ENCODE measurements around the gene MYH15.

DNA sequence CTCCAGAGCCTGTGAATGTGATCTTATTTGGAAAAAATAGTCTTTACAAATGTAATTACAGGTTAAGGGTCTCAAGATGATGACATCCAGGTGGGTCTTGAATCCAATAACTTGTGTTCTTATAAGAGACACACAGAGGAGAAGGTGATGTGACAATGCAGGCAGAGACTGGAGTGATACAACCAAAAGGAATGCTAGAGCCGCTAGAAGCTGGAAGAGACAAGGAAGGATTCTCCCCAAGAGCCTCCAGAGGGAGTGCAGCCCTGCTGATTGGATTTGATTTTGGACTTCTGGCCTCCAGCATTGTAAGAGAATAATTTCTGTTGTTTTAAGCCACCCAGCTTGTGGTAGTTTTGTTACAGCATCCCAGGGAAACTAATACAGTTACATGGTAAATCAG, 9.7 kb downstream of the MYH15 start:
- TF ChIP-seq, protein P1, sequence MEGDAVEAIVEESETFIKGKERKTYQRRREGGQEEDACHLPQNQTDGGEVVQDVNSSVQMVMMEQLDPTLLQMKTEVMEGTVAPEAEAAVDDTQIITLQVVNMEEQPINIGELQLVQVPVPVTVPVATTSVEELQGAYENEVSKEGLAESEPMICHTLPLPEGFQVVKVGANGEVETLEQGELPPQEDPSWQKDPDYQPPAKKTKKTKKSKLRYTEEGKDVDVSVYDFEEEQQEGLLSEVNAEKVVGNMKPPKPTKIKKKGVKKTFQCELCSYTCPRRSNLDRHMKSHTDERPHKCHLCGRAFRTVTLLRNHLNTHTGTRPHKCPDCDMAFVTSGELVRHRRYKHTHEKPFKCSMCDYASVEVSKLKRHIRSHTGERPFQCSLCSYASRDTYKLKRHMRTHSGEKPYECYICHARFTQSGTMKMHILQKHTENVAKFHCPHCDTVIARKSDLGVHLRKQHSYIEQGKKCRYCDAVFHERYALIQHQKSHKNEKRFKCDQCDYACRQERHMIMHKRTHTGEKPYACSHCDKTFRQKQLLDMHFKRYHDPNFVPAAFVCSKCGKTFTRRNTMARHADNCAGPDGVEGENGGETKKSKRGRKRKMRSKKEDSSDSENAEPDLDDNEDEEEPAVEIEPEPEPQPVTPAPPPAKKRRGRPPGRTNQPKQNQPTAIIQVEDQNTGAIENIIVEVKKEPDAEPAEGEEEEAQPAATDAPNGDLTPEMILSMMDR (IDR thresholded peaks at IDR 0.05) = no peak
- TF ChIP-seq NFYB (CRISPR knock-in tag; conservative IDR thresholded peaks at IDR 0.05; ENCODE audit: low read depth) (no peak), ESRRA (CRISPR knock-in tag; IDR thresholded peaks at IDR 0.05; ENCODE audit: borderline replicate concordance) (no peak), TEAD1 (CRISPR knock-in tag; IDR thresholded peaks at IDR 0.05) (no peak), ZNF219 (CRISPR knock-in tag; IDR thresholded peaks at IDR 0.05; ENCODE audit: borderline replicate concordance) (no peak), ZNF263 (CRISPR knock-in tag; IDR thresholded peaks at IDR 0.05; ENCODE audit: low read depth) (no peak), TCF7 (CRISPR knock-in tag; IDR thresholded peaks at IDR 0.05; ENCODE audit: low read depth) (no peak), RELA (CRISPR knock-in tag; IDR thresholded peaks at IDR 0.05; ENCODE audit: borderline replicate concordance) (no peak), JUN (CRISPR knock-in tag; IDR thresholded peaks at IDR 0.05) (no peak), KAT7 (CRISPR knock-in tag; IDR thresholded peaks at IDR 0.05; ENCODE audit: borderline replicate concordance) (no peak), NR3C1 (CRISPR knock-in tag; conservative IDR thresholded peaks at IDR 0.05; ENCODE audit: low read depth) (no peak)
- TF ChIP-seq, protein P2, sequence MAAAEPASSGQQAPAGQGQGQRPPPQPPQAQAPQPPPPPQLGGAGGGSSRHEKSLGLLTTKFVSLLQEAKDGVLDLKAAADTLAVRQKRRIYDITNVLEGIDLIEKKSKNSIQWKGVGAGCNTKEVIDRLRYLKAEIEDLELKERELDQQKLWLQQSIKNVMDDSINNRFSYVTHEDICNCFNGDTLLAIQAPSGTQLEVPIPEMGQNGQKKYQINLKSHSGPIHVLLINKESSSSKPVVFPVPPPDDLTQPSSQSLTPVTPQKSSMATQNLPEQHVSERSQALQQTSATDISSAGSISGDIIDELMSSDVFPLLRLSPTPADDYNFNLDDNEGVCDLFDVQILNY (CRISPR knock-in tag; IDR thresholded peaks at IDR 0.05) = no peak
- TF ChIP-seq, protein P3, sequence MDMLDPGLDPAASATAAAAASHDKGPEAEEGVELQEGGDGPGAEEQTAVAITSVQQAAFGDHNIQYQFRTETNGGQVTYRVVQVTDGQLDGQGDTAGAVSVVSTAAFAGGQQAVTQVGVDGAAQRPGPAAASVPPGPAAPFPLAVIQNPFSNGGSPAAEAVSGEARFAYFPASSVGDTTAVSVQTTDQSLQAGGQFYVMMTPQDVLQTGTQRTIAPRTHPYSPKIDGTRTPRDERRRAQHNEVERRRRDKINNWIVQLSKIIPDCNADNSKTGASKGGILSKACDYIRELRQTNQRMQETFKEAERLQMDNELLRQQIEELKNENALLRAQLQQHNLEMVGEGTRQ (CRISPR knock-in tag; IDR thresholded peaks at IDR 0.05) = no peak
- TF ChIP-seq, protein P4, sequence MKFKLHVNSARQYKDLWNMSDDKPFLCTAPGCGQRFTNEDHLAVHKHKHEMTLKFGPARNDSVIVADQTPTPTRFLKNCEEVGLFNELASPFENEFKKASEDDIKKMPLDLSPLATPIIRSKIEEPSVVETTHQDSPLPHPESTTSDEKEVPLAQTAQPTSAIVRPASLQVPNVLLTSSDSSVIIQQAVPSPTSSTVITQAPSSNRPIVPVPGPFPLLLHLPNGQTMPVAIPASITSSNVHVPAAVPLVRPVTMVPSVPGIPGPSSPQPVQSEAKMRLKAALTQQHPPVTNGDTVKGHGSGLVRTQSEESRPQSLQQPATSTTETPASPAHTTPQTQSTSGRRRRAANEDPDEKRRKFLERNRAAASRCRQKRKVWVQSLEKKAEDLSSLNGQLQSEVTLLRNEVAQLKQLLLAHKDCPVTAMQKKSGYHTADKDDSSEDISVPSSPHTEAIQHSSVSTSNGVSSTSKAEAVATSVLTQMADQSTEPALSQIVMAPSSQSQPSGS (CRISPR knock-in tag; IDR thresholded peaks at IDR 0.05; ENCODE audit: borderline replicate concordance, low read depth) = no peak
